ENCODE data around the gene FGF19. TPM values are rescaled to one million over a fixed set of nuclear protein-coding genes. Genes with fewer than 3 reads are reported as not detected.

Gene FGF19
- total and polyA plus RNA-seq, 2 donors (not counting 1 experiment from before 2014, with no cell fraction given) = not detected

GRCh38 chr11:69686856-69687255 lies 17.0 kb downstream of the FGF19 start:
- H3K4me1 ChIP-seq (ENCODE audit: control insufficient read depth in 2 of 2, insufficient read depth in 2 of 2, low read length in 2 of 2) = peaks cover 7 to 9% of the 10 kb centered on the region in 2 donors
- TF ChIP-seq EZH2 (IDR thresholded peaks at IDR 0.05; ENCODE audit: borderline replicate concordance, insufficient read depth, low read depth, low read length, poor library complexity, severe bottlenecking) = no peak
- TF ChIP-seq, protein P1, sequence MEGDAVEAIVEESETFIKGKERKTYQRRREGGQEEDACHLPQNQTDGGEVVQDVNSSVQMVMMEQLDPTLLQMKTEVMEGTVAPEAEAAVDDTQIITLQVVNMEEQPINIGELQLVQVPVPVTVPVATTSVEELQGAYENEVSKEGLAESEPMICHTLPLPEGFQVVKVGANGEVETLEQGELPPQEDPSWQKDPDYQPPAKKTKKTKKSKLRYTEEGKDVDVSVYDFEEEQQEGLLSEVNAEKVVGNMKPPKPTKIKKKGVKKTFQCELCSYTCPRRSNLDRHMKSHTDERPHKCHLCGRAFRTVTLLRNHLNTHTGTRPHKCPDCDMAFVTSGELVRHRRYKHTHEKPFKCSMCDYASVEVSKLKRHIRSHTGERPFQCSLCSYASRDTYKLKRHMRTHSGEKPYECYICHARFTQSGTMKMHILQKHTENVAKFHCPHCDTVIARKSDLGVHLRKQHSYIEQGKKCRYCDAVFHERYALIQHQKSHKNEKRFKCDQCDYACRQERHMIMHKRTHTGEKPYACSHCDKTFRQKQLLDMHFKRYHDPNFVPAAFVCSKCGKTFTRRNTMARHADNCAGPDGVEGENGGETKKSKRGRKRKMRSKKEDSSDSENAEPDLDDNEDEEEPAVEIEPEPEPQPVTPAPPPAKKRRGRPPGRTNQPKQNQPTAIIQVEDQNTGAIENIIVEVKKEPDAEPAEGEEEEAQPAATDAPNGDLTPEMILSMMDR (IDR thresholded peaks at IDR 0.05) = no peak
- H3K79me2 ChIP-seq (ENCODE audit: control insufficient read depth, insufficient read depth, low read length) = no peaks in the 10 kb centered on the region
- Mint-ChIP-seq H3K27ac (no peak overlapping the region), H3K4me3 (no peak overlapping the region), H3K27me3 (peaks cover 47% of the 10 kb centered on the region), H3K4me1 (peaks cover 7% of the 10 kb centered on the region), H3K9me3 (ENCODE audit: insufficient read depth) (no peaks in the 10 kb centered on the region)
- H3K4me2 ChIP-seq (replicated peaks; ENCODE audit: low read depth, low read length, poor library complexity, severe bottlenecking) = no peak overlapping the region
- H3K36me3 ChIP-seq (replicated peaks in 1 of 2; ENCODE audit: control extremely low read depth in 1 of 2, control insufficient read depth in 1 of 2, extremely low read depth in 1 of 2, insufficient read depth in 2 of 2, low read length in 1 of 2) = no peaks in the 10 kb centered on the region
- no peak overlapping the region for H2AFZ ChIP-seq (ENCODE audit: insufficient read depth, low read depth, low read length, poor library complexity, severe bottlenecking)
- peaks cover 0 to 29% (median 15%) of the 10 kb centered on the region in 4 experiments for H3K27me3 ChIP-seq (replicated peaks in 1 of 4; ENCODE audit: control extremely low read depth in 1 of 4, control insufficient read depth in 3 of 4, insufficient read depth in 4 of 4, low read length in 3 of 4)
- POLR2A ChIA-PET = no interaction called here
- WGBS (ENCODE audit: insufficient coverage) = 89% methylated on average over 6 of the region's 8 CpGs
- CTCF ChIA-PET = interaction anchor here (1.2 to 3.6 kb wide), 2 partner anchors 11 to 196 kb away, joined by 5 to 16 read pairs; partner anchors contain the start of gene LTO1
- H3K4me3 ChIP-seq (ENCODE audit: control extremely low read depth in 1 of 5, extremely low read depth in 1 of 5, insufficient read depth in 1 of 5, low read depth in 2 of 5, low read length in 4 of 5) = no peak overlapping the region
- no peak overlapping the region for H3K27ac ChIP-seq (ENCODE audit: low read length in 2 of 2)
- H3K9me3 ChIP-seq (ENCODE audit: control extremely low read depth in 1 of 3, control insufficient read depth in 2 of 3, insufficient read depth in 1 of 3, low read length in 2 of 3) = no peaks in the 10 kb centered on the region
- DNase-seq = no peak
- intact Hi-C loops (cut with micrococcal nuclease) = no loop called here
- no peaks in the 10 kb centered on the region for H4K20me1 ChIP-seq (ENCODE audit: control insufficient read depth, insufficient read depth, low read length, poor library complexity, severe bottlenecking)
- ATAC-seq (ENCODE audit: low read depth) = no peak
- no peak overlapping the region for H3K9ac ChIP-seq (ENCODE audit: low read length)

GRCh38 chr11:69686452-69686851 lies 17.4 kb downstream of the FGF19 start:
- Histone ChIP-seq H3K36me3 (replicated peaks in 1 of 2; ENCODE audit: control extremely low read depth in 1 of 2, control insufficient read depth in 1 of 2, extremely low read depth in 1 of 2, insufficient read depth in 2 of 2, low read length in 1 of 2) (no peaks in the 10 kb centered on the region), H3K4me2 (replicated peaks; ENCODE audit: low read depth, low read length, poor library complexity, severe bottlenecking) (no peak overlapping the region), H3K79me2 (ENCODE audit: control insufficient read depth, insufficient read depth, low read length) (no peaks in the 10 kb centered on the region), H4K20me1 (ENCODE audit: control insufficient read depth, insufficient read depth, low read length, poor library complexity, severe bottlenecking) (no peaks in the 10 kb centered on the region), H3K9ac (ENCODE audit: low read length) (no peak overlapping the region), H3K4me1 (ENCODE audit: control insufficient read depth in 2 of 2, insufficient read depth in 2 of 2, low read length in 2 of 2) (peaks cover 7 to 9% of the 10 kb centered on the region in 2 donors), H3K4me3 (ENCODE audit: control extremely low read depth in 1 of 5, extremely low read depth in 1 of 5, insufficient read depth in 1 of 5, low read depth in 2 of 5, low read length in 4 of 5) (no peak overlapping the region), H3K9me3 (ENCODE audit: control extremely low read depth in 1 of 3, control insufficient read depth in 2 of 3, insufficient read depth in 1 of 3, low read length in 2 of 3) (no peaks in the 10 kb centered on the region), H3K27me3 (replicated peaks in 1 of 4; ENCODE audit: control extremely low read depth in 1 of 4, control insufficient read depth in 3 of 4, insufficient read depth in 4 of 4, low read length in 3 of 4) (peaks cover 0 to 27% (median 14%) of the 10 kb centered on the region in 4 experiments), H2AFZ (ENCODE audit: insufficient read depth, low read depth, low read length, poor library complexity, severe bottlenecking) (no peak overlapping the region), H3K27ac (ENCODE audit: low read length in 2 of 2) (no peak overlapping the region)
- H3K4me1 Mint-ChIP-seq = peaks cover 7% of the 10 kb centered on the region
- intact Hi-C loops (cut with micrococcal nuclease) = no loop called here
- no peaks in the 10 kb centered on the region for H3K9me3 Mint-ChIP-seq (ENCODE audit: insufficient read depth)
- TF ChIP-seq EZH2 (IDR thresholded peaks at IDR 0.05; ENCODE audit: borderline replicate concordance, insufficient read depth, low read depth, low read length, poor library complexity, severe bottlenecking) = no peak
- TF ChIP-seq, protein P1 (IDR thresholded peaks at IDR 0.05) = no peak
- DNase-seq = no peak
- POLR2A ChIA-PET = no interaction called here
- no peak overlapping the region for H3K4me3 Mint-ChIP-seq
- WGBS (ENCODE audit: insufficient coverage) = 88% methylated on average over 13 of the region's 13 CpGs
- ATAC-seq (ENCODE audit: low read depth) = no peak
- no peak overlapping the region for H3K27ac Mint-ChIP-seq
- peaks cover 43% of the 10 kb centered on the region for H3K27me3 Mint-ChIP-seq
- CTCF ChIA-PET = interaction anchor here (1.2 to 3.6 kb wide), 3 partner anchors 11 to 196 kb away, joined by 3 to 16 read pairs (median 5); partner anchors contain the start of gene LTO1
